ENCODE results near the gene SCLY. TPM values are rescaled to one million over a fixed set of nuclear protein-coding genes. Genes with fewer than 3 reads are reported as not detected.
A peak's percentile ranks its signal among the peaks of the same experiment; 100 is the strongest.

SCLY gene
- total and polyA plus RNA-seq, 12 donors = 8.3 to 14.5 (median 11.4) TPM

DNA sequence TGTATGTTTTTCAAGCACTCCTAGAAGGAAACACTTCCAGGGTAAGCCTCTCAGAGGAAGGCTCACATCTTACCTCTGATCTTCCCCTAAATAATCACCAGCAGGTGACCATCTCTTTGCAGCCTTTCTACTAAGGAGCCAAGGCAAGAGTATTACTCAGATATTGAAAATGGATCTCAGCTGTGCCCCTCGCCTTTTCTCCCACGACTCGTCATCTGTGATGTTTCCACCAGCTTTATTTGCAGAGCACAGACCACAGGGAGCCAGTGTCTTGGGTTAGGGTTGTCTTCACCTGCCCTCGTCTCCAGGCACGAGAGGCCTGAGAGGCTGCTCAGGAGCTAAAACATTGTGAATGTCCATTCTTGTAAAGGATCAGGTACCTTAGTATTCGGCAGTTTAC, 16.9 kb upstream of the SCLY start:
- intact Hi-C loops (cut with DNase I) = no loop called here
- H3K4me1 ChIP-seq = peaks cover 0 to 7% (median 0%) of the 10 kb centered on the region in 9 donors
- TF ChIP-seq, protein P1, sequence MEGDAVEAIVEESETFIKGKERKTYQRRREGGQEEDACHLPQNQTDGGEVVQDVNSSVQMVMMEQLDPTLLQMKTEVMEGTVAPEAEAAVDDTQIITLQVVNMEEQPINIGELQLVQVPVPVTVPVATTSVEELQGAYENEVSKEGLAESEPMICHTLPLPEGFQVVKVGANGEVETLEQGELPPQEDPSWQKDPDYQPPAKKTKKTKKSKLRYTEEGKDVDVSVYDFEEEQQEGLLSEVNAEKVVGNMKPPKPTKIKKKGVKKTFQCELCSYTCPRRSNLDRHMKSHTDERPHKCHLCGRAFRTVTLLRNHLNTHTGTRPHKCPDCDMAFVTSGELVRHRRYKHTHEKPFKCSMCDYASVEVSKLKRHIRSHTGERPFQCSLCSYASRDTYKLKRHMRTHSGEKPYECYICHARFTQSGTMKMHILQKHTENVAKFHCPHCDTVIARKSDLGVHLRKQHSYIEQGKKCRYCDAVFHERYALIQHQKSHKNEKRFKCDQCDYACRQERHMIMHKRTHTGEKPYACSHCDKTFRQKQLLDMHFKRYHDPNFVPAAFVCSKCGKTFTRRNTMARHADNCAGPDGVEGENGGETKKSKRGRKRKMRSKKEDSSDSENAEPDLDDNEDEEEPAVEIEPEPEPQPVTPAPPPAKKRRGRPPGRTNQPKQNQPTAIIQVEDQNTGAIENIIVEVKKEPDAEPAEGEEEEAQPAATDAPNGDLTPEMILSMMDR (IDR thresholded peaks at IDR 0.05) = no peak
- 96 to 97% methylated on average over 6 of the region's 6 CpGs for WGBS, 2 donors
- DNase-seq (no peak), ATAC-seq (no peak)
- no peak overlapping the region for H3K27ac ChIP-seq
- no peak overlapping the region for H3K4me3 ChIP-seq
- H3K9me3 ChIP-seq = peaks cover 0 to 9% (median 0%) of the 10 kb centered on the region in 11 donors
- no peaks in the 10 kb centered on the region for H3K27me3 ChIP-seq
- H3K36me3 ChIP-seq = peaks cover 0 to 79% (median 19%) of the 10 kb centered on the region in 9 donors

DNA sequence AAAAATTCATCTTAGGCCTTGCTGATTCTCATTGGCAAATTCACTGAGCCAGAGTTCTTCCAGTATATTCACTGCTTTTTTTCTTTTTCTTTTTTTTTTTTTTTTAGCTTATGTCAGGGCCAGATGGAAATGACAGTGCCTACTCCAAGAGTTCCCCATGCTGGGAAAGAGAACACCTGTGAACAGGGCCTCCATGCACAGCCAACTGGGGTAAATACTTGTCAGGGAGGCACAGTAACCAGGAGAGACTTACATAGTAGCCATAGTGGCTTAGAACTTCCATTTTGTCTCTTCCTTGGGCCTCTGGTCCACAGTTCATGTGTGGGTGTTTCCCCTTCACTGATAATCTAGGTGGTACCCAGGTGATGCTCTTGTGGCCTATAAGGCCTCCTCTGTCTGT, 15.2 kb upstream of the SCLY start:
- peaks cover 0 to 7% (median 0%) of the 10 kb centered on the region in 9 donors for H3K4me1 ChIP-seq
- intact Hi-C loops (cut with DNase I) = no loop called here
- H3K36me3 ChIP-seq = peaks cover 0 to 61% (median 17%) of the 10 kb centered on the region in 9 donors
- ATAC-seq (no peak), DNase-seq (no peak)
- H3K9me3 ChIP-seq = peaks cover 0 to 11% (median 0%) of the 10 kb centered on the region in 11 donors
- no peaks in the 10 kb centered on the region for H3K27me3 ChIP-seq
- H3K4me3 ChIP-seq = no peak overlapping the region
- TF ChIP-seq, protein P1 (IDR thresholded peaks at IDR 0.05) = no peak
- H3K27ac ChIP-seq = no peak overlapping the region

DNA sequence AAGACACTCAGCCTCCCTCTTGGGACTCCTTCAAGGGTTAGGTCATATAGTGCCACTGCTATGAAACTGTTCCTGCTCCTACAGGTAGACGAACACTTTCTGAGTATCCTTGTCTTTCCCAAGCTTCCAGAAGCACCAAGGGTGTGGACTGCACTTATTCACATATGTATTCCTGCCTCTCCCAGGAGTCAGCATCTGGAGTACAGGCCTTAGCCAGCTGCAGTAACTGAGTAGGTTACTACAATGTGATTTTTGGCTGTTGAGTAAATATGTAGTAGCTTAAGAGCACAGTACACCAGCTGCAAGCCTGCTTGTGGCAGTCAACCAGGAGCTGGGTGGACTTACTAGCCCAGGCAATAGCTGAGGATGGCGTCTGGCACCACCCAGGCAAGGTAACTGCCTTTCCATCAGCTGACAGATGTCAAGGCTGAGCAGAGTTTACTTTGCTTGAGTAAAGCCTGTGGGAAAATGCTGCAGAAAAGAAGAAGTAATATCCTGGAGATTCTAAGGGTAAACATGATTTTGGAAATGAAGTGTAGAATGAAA, 14.0 kb upstream of the SCLY start:
- peaks cover 0 to 11% (median 0%) of the 10 kb centered on the region in 11 donors for H3K9me3 ChIP-seq
- H3K27me3 ChIP-seq = no peaks in the 10 kb centered on the region
- TF ChIP-seq, protein P1 (IDR thresholded peaks at IDR 0.05) = no peak
- ATAC-seq = peak in 1 of 8 donors; percentile 16
- no peak overlapping the region for H3K4me3 ChIP-seq
- no peak overlapping the region for H3K27ac ChIP-seq
- H3K4me1 ChIP-seq = peaks cover 0 to 7% (median 0%) of the 10 kb centered on the region in 9 donors
- peaks cover 0 to 49% (median 12%) of the 10 kb centered on the region in 9 donors for H3K36me3 ChIP-seq
- intact Hi-C loops (cut with DNase I) = no loop called here
- DNase-seq = no peak
- 92 to 97% methylated on average over 2 of the region's 2 CpGs for WGBS, 2 donors

DNA sequence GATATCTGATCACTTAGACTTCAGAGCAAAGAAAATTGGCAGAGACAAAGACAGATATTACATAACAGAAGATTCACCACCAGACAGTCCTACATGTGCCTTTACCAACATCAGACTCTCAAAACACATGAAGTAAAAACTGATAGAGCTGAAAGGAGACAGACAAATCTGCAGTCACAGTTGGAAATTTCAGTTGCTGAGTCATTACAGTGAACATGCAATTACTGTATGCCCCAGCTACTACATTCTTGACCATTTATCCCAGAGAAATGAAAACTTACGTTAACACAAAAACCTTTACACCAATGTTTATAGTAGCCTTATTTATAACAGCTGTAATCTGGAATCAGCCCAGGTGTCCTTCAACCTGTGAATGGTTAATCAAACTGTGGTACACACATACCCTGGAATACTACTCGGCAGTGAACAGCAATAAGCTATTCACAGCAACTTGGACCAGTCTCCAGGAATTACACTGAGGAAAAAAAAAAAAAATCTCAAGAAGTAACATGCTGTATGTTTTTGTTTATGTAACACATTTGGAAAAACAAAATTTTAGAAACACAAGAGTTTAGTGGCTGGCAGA, 7.5 kb upstream of the SCLY start:
- WGBS, 2 donors = 94 to 99% methylated on average over 2 of the region's 2 CpGs

More for the DNA sequence above, 7.5 kb upstream of the SCLY start:
- Histone ChIP-seq H3K36me3 (no peaks in the 10 kb centered on the region), H3K27me3 (no peaks in the 10 kb centered on the region), H3K27ac (no peak overlapping the region), H3K4me3 (no peak overlapping the region), H3K9me3 (peaks cover 0 to 9% (median 0%) of the 10 kb centered on the region in 11 donors), H3K4me1 (no peaks in the 10 kb centered on the region)
- TF ChIP-seq, protein P1 (IDR thresholded peaks at IDR 0.05) = no peak
- ATAC-seq (no peak), DNase-seq (no peak)
- intact Hi-C loops (cut with DNase I) = no loop called here

All from heart right ventricle (tissue), 16 donors.